Astrocyte of the cerebellum (primary cell): ENCODE measurements around the gene HOXA10.

Source experiments
- DNase-seq: peaks from one replicate; pipeline ENCODE4 v3.0.0-alpha.2; 2011; ENCODE audit warnings: low read depth
- H3K4me3 ChIP-seq: 2 replicates; pipeline ENCODE4 v1.5.1; 2011; ENCODE audit warnings: mild to moderate bottlenecking, low read depth, low read length, moderate library complexity
- in situ Hi-C: cut with HindIII; loops from 2 replicates; pipeline ENCODE4 v1.10.0; 2017; ENCODE audit warnings: low sequenced_read_pairs
- TF ChIP-seq, protein P1 (sequence below): IDR thresholded peaks from 2 replicates; pipeline ENCODE4 v1.5.1; 2012; ENCODE audit warnings: low read length, low read depth, moderate library complexity, mild to moderate bottlenecking; ENCODE audit errors: missing control alignments

The HOXA10 gene

DNA sequence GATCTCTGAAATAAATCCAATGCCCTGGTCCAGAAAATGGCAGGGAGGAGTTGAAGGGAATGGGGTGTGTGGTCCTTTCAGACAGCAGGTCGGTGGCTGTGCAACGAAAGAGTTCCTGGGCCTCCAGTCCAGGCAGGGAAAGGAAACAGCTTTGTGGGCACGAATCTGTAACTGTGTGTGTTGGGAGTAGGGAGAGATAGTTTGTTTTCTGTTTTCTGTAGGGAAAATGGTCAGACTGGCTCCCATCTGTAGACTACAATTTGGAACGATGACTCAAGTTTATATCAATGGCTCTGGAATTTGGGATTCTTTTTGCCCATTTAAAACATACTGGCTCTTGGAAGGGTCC is 6.2 kb downstream of the HOXA10 start:
- H3K4me3 ChIP-seq, result no peak overlapping the region
- no peak for DNase-seq
- in situ Hi-C loops, result loop anchor here (25.0 kb wide), 1 partner anchor 1006 kb away; the partner anchor contains the start of gene NFE2L3
- TF ChIP-seq, protein P1, sequence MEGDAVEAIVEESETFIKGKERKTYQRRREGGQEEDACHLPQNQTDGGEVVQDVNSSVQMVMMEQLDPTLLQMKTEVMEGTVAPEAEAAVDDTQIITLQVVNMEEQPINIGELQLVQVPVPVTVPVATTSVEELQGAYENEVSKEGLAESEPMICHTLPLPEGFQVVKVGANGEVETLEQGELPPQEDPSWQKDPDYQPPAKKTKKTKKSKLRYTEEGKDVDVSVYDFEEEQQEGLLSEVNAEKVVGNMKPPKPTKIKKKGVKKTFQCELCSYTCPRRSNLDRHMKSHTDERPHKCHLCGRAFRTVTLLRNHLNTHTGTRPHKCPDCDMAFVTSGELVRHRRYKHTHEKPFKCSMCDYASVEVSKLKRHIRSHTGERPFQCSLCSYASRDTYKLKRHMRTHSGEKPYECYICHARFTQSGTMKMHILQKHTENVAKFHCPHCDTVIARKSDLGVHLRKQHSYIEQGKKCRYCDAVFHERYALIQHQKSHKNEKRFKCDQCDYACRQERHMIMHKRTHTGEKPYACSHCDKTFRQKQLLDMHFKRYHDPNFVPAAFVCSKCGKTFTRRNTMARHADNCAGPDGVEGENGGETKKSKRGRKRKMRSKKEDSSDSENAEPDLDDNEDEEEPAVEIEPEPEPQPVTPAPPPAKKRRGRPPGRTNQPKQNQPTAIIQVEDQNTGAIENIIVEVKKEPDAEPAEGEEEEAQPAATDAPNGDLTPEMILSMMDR, result no peak

DNA sequence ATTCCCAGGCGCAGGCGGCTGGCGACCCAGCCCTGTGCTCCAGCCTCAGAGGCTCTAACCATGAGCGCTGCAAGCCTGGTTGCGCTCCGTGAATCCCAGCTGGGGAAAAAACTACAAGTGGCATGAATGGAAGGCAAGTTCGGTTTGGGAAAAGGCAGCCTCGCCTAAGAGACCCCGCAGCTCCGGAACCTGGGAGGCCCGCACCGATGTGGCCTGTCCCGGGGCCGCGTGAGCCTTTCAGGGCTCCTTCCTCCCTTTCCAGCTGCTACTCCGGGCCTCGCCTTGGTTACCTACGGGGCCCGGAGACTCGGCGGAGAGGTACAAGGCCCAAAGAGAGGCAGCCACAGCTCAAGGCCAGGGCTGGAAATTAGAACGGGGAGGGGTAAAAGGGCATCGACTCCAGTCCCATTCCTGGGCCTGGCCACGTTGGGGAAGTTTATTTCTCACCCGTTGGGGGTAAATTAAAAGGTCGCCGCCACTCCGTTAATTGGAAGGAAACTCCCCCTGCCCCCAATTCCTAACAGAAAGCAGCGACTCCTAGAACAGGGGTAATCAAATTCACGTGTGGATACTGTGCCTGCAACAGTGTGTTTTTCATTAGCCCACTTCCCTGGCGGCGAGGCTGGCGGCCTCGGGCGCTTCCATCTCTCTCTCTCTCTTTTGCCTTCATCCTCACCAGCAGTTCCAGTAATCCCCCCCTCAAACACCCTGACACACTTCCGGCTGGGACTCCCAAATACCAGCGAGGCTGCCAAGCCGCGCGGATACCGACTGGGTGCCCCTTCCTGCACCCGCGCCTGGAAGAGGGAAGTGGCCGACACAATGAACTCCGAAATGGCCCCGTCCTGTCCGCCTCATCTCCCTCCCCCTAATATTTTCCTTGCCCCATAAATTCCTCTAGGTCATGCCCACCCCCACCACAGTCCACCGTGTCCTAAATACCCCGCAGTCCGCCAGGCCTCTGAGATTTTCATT is 7.3 kb downstream of the HOXA10 start:
- no peak overlapping the region for H3K4me3 ChIP-seq
- in situ Hi-C loops, result loop anchor here (25.0 kb wide), 1 partner anchor 1005 kb away; the partner anchor contains the start of gene NFE2L3
- no peak for DNase-seq
- TF ChIP-seq, protein P1, result no peak

DNA sequence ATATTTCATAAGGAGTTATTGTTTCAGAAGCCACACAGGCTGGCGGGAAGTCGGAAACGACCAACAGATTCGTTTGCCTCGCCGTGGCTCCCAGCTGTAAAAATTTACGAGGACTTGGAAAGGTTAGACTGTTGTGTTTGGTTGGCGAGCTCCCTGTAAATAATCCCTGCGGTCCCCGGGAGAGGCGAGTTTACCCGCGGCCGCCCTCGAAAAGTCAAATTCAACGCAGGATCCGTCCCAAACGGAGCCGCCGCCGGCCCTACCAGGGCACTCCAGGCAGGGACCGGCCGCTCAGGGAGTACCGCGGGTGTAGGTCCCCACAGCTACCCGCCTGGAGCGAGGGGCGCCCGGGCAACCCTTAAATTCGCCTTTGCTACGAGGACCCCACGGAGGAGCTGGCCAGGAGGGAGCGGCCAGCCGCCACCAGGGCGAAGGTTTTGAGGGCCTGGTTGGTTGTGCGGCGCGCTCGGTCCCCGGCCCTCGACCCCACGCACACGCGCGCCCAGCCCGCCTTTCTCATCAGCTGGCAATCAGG is 8.1 kb downstream of the HOXA10 start:
- no peak for DNase-seq

DNA sequence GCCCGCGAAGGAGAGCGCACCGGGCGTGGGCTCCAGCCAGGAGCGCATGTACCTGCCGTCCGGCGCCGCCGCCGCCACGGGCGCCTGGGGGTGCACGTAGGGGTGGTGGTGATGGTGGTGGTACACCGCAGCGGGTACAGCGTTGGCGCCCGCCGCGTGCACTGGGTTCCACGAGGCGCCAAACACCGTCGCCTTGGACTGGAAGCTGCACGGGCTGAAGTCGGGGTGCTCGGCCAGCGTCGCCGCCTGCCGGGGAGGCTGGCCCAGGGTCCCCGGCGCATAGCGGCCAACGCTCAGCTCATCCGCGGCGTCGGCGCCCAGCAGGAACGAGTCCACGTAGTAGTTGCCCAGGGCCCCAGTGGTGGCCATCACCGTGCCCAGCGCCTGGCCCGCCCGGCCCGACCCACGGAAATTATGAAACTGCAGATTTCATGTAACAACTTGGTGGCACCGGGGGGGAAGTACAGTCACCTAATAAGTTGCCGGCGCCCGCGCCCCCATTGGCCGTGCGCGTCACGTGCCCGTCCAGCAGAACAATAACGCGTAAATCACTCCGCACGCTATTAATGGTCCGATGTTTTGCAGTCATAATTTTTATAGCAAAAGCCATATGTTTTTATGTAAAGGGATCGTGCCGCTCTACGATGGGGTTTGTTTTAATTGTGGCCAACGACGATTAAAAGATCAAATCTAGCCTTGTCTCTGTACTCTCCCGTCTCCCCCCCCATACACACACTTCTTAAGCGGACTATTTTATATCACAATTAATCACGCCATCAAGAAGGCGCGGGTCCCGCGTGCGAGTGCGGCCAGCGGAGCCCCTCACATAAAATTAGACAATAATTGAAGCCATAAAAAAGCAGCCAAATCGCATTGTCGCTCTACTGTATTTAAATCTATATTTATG is 8.8 kb downstream of the HOXA10 start, which contains the start of gene HOXA9:
TSS of gene HOXA9 (minus strand) at position 449 of the 907 bp plus-strand sequence. CDS start at position 369, 80 bp downstream.
- TF ChIP-seq, protein P1, result no peak
- in situ Hi-C loops, result loop anchor here (25.0 kb wide), 1 partner anchor 1003 kb away; the partner anchor contains the start of gene NFE2L3
- no peak for DNase-seq
- no peak within 1 kb of the TSS for H3K4me3 ChIP-seq

More for the DNA sequence above, 8.1 kb downstream of the HOXA10 start:
- TF ChIP-seq, protein P1, result no peak
- in situ Hi-C loops, result loop anchor here (25.0 kb wide), 1 partner anchor 1004 kb away; the partner anchor contains the start of gene NFE2L3
- no peak overlapping the region for H3K4me3 ChIP-seq

DNA sequence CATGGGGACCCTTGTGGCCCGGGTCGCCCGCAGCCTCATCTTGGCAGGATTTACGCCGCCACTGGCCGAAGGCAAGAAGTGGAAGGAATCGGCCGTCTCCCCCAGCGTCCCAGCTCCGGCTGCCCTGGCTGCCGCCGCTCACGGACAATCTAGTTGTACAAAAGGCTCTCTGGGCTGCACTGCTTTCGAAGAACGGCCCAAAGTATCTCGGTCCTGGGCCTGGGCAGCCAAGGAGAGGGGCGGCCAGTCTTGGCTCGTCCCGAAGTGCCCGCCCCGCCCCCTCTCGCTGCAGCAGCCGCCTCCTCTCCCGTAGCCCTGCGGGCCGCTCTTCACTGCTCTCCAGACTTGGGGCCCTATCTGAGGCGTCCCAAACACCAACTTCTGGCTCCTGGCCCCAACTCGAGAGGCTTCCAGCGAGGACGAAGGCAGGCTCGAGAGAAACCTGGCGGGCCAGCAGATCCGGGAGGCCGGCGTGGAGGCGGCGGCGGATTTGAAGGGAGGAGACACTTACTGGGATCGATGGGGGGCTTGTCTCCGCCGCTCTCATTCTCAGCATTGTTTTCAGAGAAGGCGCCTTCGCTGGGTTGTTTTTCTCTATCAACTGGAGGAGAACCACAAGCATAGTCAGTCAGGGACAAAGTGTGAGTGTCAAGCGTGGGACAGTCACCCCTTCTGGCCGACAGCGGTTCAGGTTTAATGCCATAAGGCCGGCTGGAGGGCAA is 9.6 kb downstream of the HOXA10 start:
- H3K4me3 ChIP-seq, result no peak overlapping the region
- TF ChIP-seq, protein P1, result no peak
- no peak for DNase-seq
- in situ Hi-C loops, result loop anchor here (5.0 to 25.0 kb wide), 2 partner anchors 777 to 1002 kb away; partner anchors contain the start of gene NFE2L3
